Stimulated activated CD4-positive, alpha-beta T cell treated with anti-CD3 and anti-CD28 coated beads, Interleukin-2, amount 100 ng/mL, for 24 hours (primary cell): ENCODE data around the gene RGS10.

Experiments used
- DNase-seq, 2 donors: peaks; one replicate each; pipeline ENCODE4 v3.0.0-alpha.2; 2020

Gene RGS10

GRCh38 chr10:119495545-119495944 lies 47.0 kb downstream of the RGS10 start:
- DNase-seq: no peak

GRCh38 chr10:119495021-119495505 lies 47.5 kb downstream of the RGS10 start:
- no peak for DNase-seq

- no peak for DNase-seq
Observed at GRCh38 chr10:119494236-119495020, 48.1 kb downstream of the RGS10 start.

GRCh38 chr10:119493155-119493554 lies 49.4 kb downstream of the RGS10 start:
- no peak for DNase-seq

- no peak for DNase-seq
Observed at GRCh38 chr10:119491966-119492757, 50.4 kb downstream of the RGS10 start.

- no peak for DNase-seq
Observed at GRCh38 chr10:119489991-119490326, 52.6 kb downstream of the RGS10 start.

GRCh38 chr10:119488675-119489074 lies 53.8 kb downstream of the RGS10 start:
- DNase-seq: no peak

GRCh38 chr10:119483839-119484238 lies 58.7 kb downstream of the RGS10 start:
- DNase-seq: no peak

GRCh38 chr10:119483001-119483400 lies 59.5 kb downstream of the RGS10 start:
- DNase-seq: no peak

- DNase-seq: no peak
Observed at GRCh38 chr10:119481781-119482426, 60.6 kb downstream of the RGS10 start.

GRCh38 chr10:119480667-119481066 lies 61.9 kb downstream of the RGS10 start:
- DNase-seq: no peak

GRCh38 chr10:119479532-119479931 lies 63.0 kb downstream of the RGS10 start:
- no peak for DNase-seq

- DNase-seq: no peak
Observed at GRCh38 chr10:119478811-119479341, 63.6 kb downstream of the RGS10 start.

GRCh38 chr10:119478111-119478802 lies 64.3 kb downstream of the RGS10 start:
- no peak for DNase-seq

- no peak for DNase-seq
Observed at GRCh38 chr10:119477444-119477843, 65.1 kb downstream of the RGS10 start.

GRCh38 chr10:119474606-119475005 lies 67.9 kb downstream of the RGS10 start:
- no peak for DNase-seq

- DNase-seq: no peak
Observed at GRCh38 chr10:119473771-119474170, 68.7 kb downstream of the RGS10 start.

GRCh38 chr10:119470920-119471702 lies 71.4 kb downstream of the RGS10 start:
- no peak for DNase-seq

GRCh38 chr10:119469846-119470245 lies 72.7 kb downstream of the RGS10 start:
- DNase-seq: no peak

- no peak for DNase-seq
Observed at GRCh38 chr10:119469325-119469707, 73.2 kb downstream of the RGS10 start.

- no peak for DNase-seq
Observed at GRCh38 chr10:119468542-119469324, 73.8 kb downstream of the RGS10 start.
